ENCODE results near the gene GRIK4. TPM values are rescaled to one million over a fixed set of nuclear protein-coding genes. Genes with fewer than 3 reads are reported as not detected.
"Not testable (repeated sequence)": the region's sequence is repeated elsewhere in the genome, so short reads cannot be mapped to it uniquely, and the experiment has no call there.

Gene GRIK4
- total RNA-seq, 2 experiments from 2014 or later: not detected

DNA sequence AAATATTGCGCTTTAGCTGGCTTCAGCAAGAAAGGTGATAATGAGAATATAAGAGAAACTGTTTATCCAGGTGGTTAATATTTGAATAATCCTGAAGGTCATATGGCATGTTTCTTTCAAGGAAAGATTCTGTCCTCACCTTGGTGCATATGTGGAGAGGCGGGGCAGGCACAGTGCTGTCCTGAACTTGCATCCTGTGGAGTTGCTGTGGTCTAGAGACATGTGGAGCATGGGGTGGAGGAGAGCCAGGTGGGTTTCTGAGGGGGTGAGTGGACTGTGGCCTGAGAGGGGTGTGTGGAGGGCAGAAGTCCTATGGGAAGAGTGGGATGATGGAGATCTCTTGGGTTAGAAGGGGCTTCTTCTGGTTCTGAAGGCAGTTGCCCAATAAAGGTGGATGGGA, 65.5 kb downstream of the GRIK4 start:
- CTCF ChIA-PET: no interaction called here
- POLR2A ChIA-PET: no interaction called here
- peaks cover 12% of the 10 kb centered on the region for H3K27me3 Mint-ChIP-seq (ENCODE audit: low read depth)
- DNase-seq (no peak), ATAC-seq (no peak)
- no peaks in the 10 kb centered on the region for H3K9me3 Mint-ChIP-seq (ENCODE audit: insufficient read depth)
- H3K4me1 Mint-ChIP-seq (ENCODE audit: low read depth): peaks cover 3% of the 10 kb centered on the region
- H3K27ac Mint-ChIP-seq: no peak overlapping the region
- no peaks in the 10 kb centered on the region for H3K36me3 Mint-ChIP-seq (ENCODE audit: low read depth)
- no peak overlapping the region for H3K4me3 Mint-ChIP-seq

DNA sequence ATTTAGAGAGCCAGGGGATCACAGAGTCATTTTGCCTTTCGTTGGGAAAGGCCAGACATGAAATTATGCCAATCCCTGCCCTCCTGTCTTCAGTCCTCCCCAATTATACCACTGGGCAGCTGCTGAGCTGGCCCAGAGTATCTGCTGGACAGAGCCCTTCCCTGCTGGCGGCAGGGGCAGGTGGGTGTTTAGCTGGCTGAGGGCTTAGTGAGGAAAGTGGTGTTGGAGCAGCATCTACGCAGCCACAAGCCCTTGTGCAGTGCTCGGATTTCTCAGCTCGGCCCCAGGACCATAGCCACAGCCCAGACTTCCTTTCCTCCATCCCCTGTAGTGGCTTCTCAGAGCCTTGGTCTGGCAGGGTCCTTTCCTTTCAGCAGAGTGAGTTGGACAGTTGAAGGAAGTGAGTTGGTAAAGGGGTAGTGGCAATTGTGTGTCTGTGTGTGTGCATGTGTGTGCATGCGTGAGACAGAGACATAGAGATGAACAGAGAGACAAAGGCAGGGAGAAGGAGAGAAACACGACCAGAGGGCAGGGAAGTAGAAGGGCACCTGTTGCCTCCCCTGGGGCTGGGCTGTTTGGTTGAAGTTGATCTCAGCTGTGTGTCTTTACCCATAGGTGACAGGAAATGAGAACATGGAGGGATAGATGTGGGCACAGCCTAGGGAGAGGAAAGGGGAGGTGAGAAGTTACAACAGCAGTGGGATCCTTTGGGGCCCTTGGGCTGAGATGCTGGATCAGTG, 66.2 kb downstream of the GRIK4 start:
- POLR2A ChIA-PET: no interaction called here

GRCh38 chr11:120578596-120579154, 67.1 kb downstream of the GRIK4 start:
- Mint-ChIP-seq H3K27me3 (ENCODE audit: low read depth) (peaks cover 22% of the 10 kb centered on the region), H3K36me3 (ENCODE audit: low read depth) (no peaks in the 10 kb centered on the region), H3K27ac (no peak overlapping the region), H3K4me3 (no peak overlapping the region), H3K9me3 (ENCODE audit: insufficient read depth) (no peaks in the 10 kb centered on the region), H3K4me1 (ENCODE audit: low read depth) (peaks cover 3% of the 10 kb centered on the region)
- CTCF ChIA-PET: interaction anchor here (0.5 kb wide), 1 partner anchor 13 kb away, joined by 3 read pairs; no protein-coding TSS in a partner anchor
- no peak for DNase-seq
- ATAC-seq: no peak
- POLR2A ChIA-PET: no interaction called here

More for the DNA sequence above, 66.2 kb downstream of the GRIK4 start:
- H3K36me3 Mint-ChIP-seq (ENCODE audit: low read depth): no peaks in the 10 kb centered on the region
- peaks cover 3% of the 10 kb centered on the region for H3K4me1 Mint-ChIP-seq (ENCODE audit: low read depth)
- no peaks in the 10 kb centered on the region for H3K9me3 Mint-ChIP-seq (ENCODE audit: insufficient read depth)
- DNase-seq (no peak), ATAC-seq (no peak)
- no peak overlapping the region for H3K27ac Mint-ChIP-seq
- H3K4me3 Mint-ChIP-seq: no peak overlapping the region
- CTCF ChIA-PET: no interaction called here
- H3K27me3 Mint-ChIP-seq (ENCODE audit: low read depth): peaks cover 15% of the 10 kb centered on the region

DNA sequence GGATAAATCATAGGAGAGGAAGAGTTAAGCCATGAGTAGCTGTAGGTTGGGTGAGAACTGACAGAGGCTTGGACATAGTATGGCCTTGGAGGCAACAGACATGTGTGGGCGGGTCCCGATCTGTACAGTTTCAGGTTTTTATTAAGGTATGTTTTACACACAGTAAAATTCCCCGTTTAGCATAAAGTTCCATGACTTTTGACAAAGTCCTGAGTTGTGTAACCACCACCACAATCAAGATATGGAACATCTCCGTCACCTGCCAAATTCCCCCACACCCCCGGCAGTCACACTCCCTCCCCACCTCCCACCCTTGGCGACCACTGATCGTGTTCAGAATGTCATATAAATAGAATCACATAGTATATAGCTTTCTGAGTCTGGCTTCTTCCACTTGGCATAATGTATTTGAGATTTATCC, 68.1 kb downstream of the GRIK4 start:
- H3K27me3 Mint-ChIP-seq (ENCODE audit: low read depth): peaks cover 26% of the 10 kb centered on the region
- CTCF ChIA-PET: interaction anchor here (0.5 kb wide), 1 partner anchor 12 kb away, joined by 3 read pairs; no protein-coding TSS in a partner anchor
- H3K36me3 Mint-ChIP-seq (ENCODE audit: low read depth): no peaks in the 10 kb centered on the region
- H3K4me3 Mint-ChIP-seq: no peak overlapping the region
- POLR2A ChIA-PET: no interaction called here
- DNase-seq: no peak
- no peak for ATAC-seq
- peaks cover 3% of the 10 kb centered on the region for H3K4me1 Mint-ChIP-seq (ENCODE audit: low read depth)
- no peak overlapping the region for H3K27ac Mint-ChIP-seq
- H3K9me3 Mint-ChIP-seq (ENCODE audit: insufficient read depth): no peaks in the 10 kb centered on the region

- CTCF ChIA-PET: no interaction called here
- H3K36me3 Mint-ChIP-seq (ENCODE audit: low read depth): no peaks in the 10 kb centered on the region
- no peak overlapping the region for H3K4me3 Mint-ChIP-seq
- no peak for ATAC-seq
- DNase-seq: no peak
- no peak overlapping the region for H3K27ac Mint-ChIP-seq
- peaks cover 3% of the 10 kb centered on the region for H3K4me1 Mint-ChIP-seq (ENCODE audit: low read depth)
- H3K27me3 Mint-ChIP-seq (ENCODE audit: low read depth): peaks cover 33% of the 10 kb centered on the region
- no peaks in the 10 kb centered on the region for H3K9me3 Mint-ChIP-seq (ENCODE audit: insufficient read depth)
- POLR2A ChIA-PET: no interaction called here
Observed at GRCh38 chr11:120581313-120581712, 69.8 kb downstream of the GRIK4 start.

DNA sequence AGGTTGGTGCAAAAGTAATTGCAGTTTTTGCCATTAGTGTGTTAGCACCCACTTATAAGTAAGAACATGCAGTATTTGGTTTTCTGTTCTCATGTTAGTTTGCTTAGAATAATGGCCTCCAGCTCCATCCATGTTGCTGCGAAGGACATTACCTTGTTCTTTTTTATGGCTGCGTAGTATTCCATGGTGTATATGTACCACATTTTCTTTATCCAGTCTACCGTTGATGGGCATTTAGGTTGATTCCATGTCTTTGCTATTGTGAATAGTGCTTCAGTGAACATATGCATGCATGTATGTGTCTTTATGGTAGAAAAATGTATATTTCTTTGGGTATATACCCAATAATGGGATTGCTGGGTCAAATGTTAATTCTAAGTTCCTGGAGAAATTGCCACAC, 71.0 kb downstream of the GRIK4 start:
- H3K27ac Mint-ChIP-seq; POLR2A ChIA-PET; H3K4me3 Mint-ChIP-seq; H3K9me3 Mint-ChIP-seq (ENCODE audit: insufficient read depth); H3K4me1 Mint-ChIP-seq (ENCODE audit: low read depth); ATAC-seq; CTCF ChIA-PET; DNase-seq; H3K36me3 Mint-ChIP-seq (ENCODE audit: low read depth): not testable (repeated sequence)
- H3K27me3 Mint-ChIP-seq (ENCODE audit: low read depth): peaks cover 31% of the 10 kb centered on the region

DNA sequence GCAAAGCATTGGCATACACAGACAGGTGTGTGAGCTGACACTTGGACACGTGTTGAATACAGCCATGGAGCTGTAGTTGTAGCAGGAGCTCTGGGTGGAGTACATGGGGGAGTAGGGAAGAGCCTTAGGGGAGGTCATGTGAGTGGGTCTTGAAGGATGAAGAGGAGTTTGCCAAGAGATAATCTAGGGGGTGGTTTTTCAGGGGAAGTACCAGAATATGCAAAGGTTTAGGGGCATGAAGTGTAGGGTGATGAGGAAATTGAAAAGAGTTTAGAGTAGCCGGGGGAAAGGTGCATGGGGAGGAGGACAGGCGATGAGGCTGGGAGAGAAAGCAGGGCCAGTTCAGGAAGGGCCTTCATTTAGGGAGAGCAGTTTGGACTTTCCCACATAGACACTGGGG, 74.5 kb downstream of the GRIK4 start:
- ChIA-PET POLR2A (no interaction called here), CTCF (no interaction called here)
- Mint-ChIP-seq H3K4me3 (no peak overlapping the region), H3K36me3 (ENCODE audit: low read depth) (no peaks in the 10 kb centered on the region), H3K27me3 (ENCODE audit: low read depth) (peaks cover 25% of the 10 kb centered on the region), H3K9me3 (ENCODE audit: insufficient read depth) (no peaks in the 10 kb centered on the region), H3K4me1 (ENCODE audit: low read depth) (no peaks in the 10 kb centered on the region), H3K27ac (no peak overlapping the region)
- DNase-seq (no peak), ATAC-seq (no peak)

- ChIA-PET POLR2A (no interaction called here), CTCF (interaction anchor here (1.3 kb wide), 1 partner anchor 344 kb away, joined by 3 read pairs; no protein-coding TSS in a partner anchor)
- Mint-ChIP-seq H3K27ac (no peak overlapping the region), H3K4me1 (ENCODE audit: low read depth) (no peaks in the 10 kb centered on the region), H3K36me3 (ENCODE audit: low read depth) (no peaks in the 10 kb centered on the region), H3K9me3 (ENCODE audit: insufficient read depth) (no peaks in the 10 kb centered on the region), H3K4me3 (no peak overlapping the region), H3K27me3 (ENCODE audit: low read depth) (peaks cover 22% of the 10 kb centered on the region)
- no peak for DNase-seq
- no peak for ATAC-seq
Observed at GRCh38 chr11:120586728-120587127, 75.2 kb downstream of the GRIK4 start.

DNA sequence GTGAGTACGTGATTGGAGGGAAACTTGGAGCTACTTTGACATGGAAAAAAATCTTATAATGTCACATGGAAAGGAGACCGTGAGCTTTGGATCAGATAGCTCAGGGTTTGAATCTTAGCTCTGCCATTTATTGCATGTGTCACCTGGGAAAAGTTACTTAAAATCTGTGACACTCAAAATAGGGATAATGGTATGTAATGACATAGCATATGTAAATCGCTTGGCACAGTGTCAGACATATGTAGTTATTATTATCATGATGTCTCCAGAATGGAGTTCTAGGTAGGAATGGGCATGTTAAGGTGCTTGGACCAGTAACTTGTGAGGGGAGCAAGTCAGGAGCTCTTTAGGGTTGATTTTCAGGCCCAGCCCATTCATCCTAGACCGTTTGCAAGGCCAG, 75.8 kb downstream of the GRIK4 start:
- no peaks in the 10 kb centered on the region for H3K9me3 Mint-ChIP-seq (ENCODE audit: insufficient read depth)
- no peaks in the 10 kb centered on the region for H3K36me3 Mint-ChIP-seq (ENCODE audit: low read depth)
- no peaks in the 10 kb centered on the region for H3K4me1 Mint-ChIP-seq (ENCODE audit: low read depth)
- ChIA-PET POLR2A (no interaction called here), CTCF (interaction anchor here (1.3 kb wide), 1 partner anchor 343 kb away, joined by 3 read pairs; no protein-coding TSS in a partner anchor)
- peaks cover 22% of the 10 kb centered on the region for H3K27me3 Mint-ChIP-seq (ENCODE audit: low read depth)
- H3K27ac Mint-ChIP-seq: no peak overlapping the region
- no peak for ATAC-seq
- DNase-seq: no peak
- H3K4me3 Mint-ChIP-seq: no peak overlapping the region

DNA sequence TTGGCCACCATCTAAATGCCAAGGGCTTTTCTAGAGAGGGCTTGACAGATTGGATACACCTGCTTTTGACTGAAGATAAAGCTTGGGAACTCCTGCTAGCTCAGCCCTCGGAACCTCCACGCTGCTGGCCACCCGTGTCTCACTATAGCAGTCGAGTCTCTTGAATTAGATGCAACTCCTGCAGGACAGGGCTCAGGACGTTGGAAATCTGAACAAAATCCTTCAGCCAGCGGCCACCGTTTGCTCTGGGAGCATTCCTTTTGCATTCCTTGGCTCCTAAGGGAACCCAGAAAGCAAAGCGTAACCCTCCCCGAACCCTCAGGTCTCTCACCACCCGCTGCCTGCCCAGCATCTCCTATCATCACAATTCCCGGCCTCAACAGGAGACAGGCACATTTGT, 77.8 kb downstream of the GRIK4 start:
- POLR2A ChIA-PET: no interaction called here

GRCh38 chr11:120590472-120590871, 78.9 kb downstream of the GRIK4 start:
- no peaks in the 10 kb centered on the region for H3K9me3 Mint-ChIP-seq (ENCODE audit: insufficient read depth)
- ChIA-PET CTCF (no interaction called here), POLR2A (no interaction called here)
- ATAC-seq: no peak
- H3K4me3 Mint-ChIP-seq: no peak overlapping the region
- peaks cover 17% of the 10 kb centered on the region for H3K27me3 Mint-ChIP-seq (ENCODE audit: low read depth)
- no peak for DNase-seq
- H3K4me1 Mint-ChIP-seq (ENCODE audit: low read depth): no peaks in the 10 kb centered on the region
- no peak overlapping the region for H3K27ac Mint-ChIP-seq
- H3K36me3 Mint-ChIP-seq (ENCODE audit: low read depth): no peaks in the 10 kb centered on the region

More for the DNA sequence above, 77.8 kb downstream of the GRIK4 start:
- Mint-ChIP-seq H3K36me3 (ENCODE audit: low read depth) (no peaks in the 10 kb centered on the region), H3K4me3 (no peak overlapping the region), H3K4me1 (ENCODE audit: low read depth) (no peaks in the 10 kb centered on the region), H3K27ac (no peak overlapping the region), H3K9me3 (ENCODE audit: insufficient read depth) (no peaks in the 10 kb centered on the region), H3K27me3 (ENCODE audit: low read depth) (peaks cover 17% of the 10 kb centered on the region)
- DNase-seq (no peak), ATAC-seq (no peak)
- CTCF ChIA-PET: no interaction called here

DNA sequence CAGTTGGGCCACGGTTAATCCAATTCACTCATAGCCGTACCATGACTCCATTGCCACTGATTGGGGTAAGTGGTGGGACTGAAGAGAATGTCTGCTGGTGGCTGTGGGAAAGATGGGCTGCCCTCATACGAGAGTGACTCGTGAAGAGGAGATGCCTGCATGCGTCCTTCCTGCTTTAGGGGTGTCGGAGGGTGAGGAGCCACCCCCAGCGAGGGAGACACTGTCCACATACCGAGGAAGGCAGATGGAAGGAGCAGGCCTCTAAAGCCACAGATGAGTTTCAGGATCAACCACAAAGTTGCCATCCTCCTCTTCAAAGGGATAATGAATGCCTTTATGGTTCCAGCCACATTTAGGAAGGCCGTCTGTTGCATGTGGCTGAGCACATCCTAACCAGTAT, 83.2 kb downstream of the GRIK4 start:
- H3K9me3 Mint-ChIP-seq (ENCODE audit: insufficient read depth): no peaks in the 10 kb centered on the region
- no peaks in the 10 kb centered on the region for H3K4me1 Mint-ChIP-seq (ENCODE audit: low read depth)
- ChIA-PET CTCF (no interaction called here), POLR2A (no interaction called here)
- H3K27ac Mint-ChIP-seq: no peak overlapping the region
- DNase-seq (no peak), ATAC-seq (no peak)
- H3K4me3 Mint-ChIP-seq: no peak overlapping the region
- peaks cover 10% of the 10 kb centered on the region for H3K27me3 Mint-ChIP-seq (ENCODE audit: low read depth)
- H3K36me3 Mint-ChIP-seq (ENCODE audit: low read depth): no peaks in the 10 kb centered on the region
